Heart left ventricle (tissue), 13 donors: ENCODE measurements around the gene ZGPAT.

Source experiments
- CTCF ChIP-seq, 12 donors: fragments of 200-600 bp; sonication (generic) in 4 of 12; IDR thresholded peaks; one replicate each; pipeline versions ENCODE4 v1.5.0 to v1.8.0; 2018 to 2022; ENCODE audit warnings: antibody characterized with exemption in 12 of 12, mild to moderate bottlenecking in 5 of 12
- POLR2A ChIP-seq, 2 donors: fragments of 450-650 bp; IDR thresholded peaks; one replicate each; pipeline ENCODE4 v1.6.1; 2017; ENCODE audit warnings: antibody characterized with exemption in 2 of 2, mild to moderate bottlenecking in 2 of 2, moderate library complexity in 2 of 2
- donor health status: ischemic (EF 13 %, LVEDD 7.1; RV severe dilation, severe dysfunction).
- donor health status: DM: no; HTN: yes; CAD: no.
- donor health status: DM: no; HTN: no; CAD: no.
- donor health status: ischemic (EF 25% LVEDD 6.9; RV normal size, moderate dysfunction).
- donor health status: ischemic (EF 25% LVEDD 5.7; RV mildly dilated, moderate dysfunction).
- donor health status: ischemic (EF 35%, LVEDD 5.7; RV mildly dilated, moderate dysfunction).
- donor health status: nonischemic (EF 11% LVEDD 7.7; RV severe dilation, severe dysfunction).
- donor health status: DM: yes; HTN: yes; CAD: no.
- donor health status: PGD.
- donor health status: ischemic (EF 29% LVEDD 5.4; RV normal size, mild dysfunction).
- donor health status: nonischemic (EF 23%, LVEDD 6.1; RV moderate dilation, normal function).

GRCh38 chr20:63772781-63773518, 65.1 kb downstream of the ZGPAT start:
- no peak for TF ChIP-seq CTCF (IDR thresholded peaks at IDR 0.05)
- no peak for TF ChIP-seq POLR2A (IDR thresholded peaks at IDR 0.05)
